ENCODE measurements around the gene FBXO41. TPM values are rescaled to one million over a fixed set of nuclear protein-coding genes. Genes with fewer than 3 reads are reported as not detected.

FBXO41 gene
- total RNA-seq, 1 experiment from 2014 or later: 34.9 TPM

GRCh38 chr2:73253400-73253799 is 30.9 kb downstream of the FBXO41 start (continued):
- TF ChIP-seq EGR1 (IDR thresholded peaks at IDR 0.05; ENCODE audit: low read depth) (no peak), EZH2phosphoT487 (IDR thresholded peaks at IDR 0.05; ENCODE audit: borderline replicate concordance) (no peak), YY1 (IDR thresholded peaks at IDR 0.05; ENCODE audit: extremely low read depth, insufficient replicate concordance, low read depth, low read length) (no peak), CBX3 (IDR thresholded peaks at IDR 0.05; ENCODE audit: low read depth) (no peak), SIN3A (IDR thresholded peaks at IDR 0.05; ENCODE audit: low read depth) (no peak)

GRCh38 chr2:73252238-73253027 is 31.8 kb downstream of the FBXO41 start:
- POLR2A ChIA-PET: no interaction called here
- no peaks in the 10 kb centered on the region for H3K9me3 ChIP-seq (ENCODE audit: control insufficient read depth in 1 of 2, insufficient read depth in 1 of 2, low read depth in 1 of 2, low read length in 2 of 2)
- H4K20me1 ChIP-seq (ENCODE audit: insufficient read depth): no peaks in the 10 kb centered on the region; the same call in 1 of the 2 replicates
- ATAC-seq (no peak), DNase-seq (ENCODE audit: low read depth, low spot score) (no peak)
- no peak overlapping the region for H3K4me2 ChIP-seq (ENCODE audit: low read length)
- no TSS peak for BruUV-seq (replicated peaks)
- H3K9ac ChIP-seq (ENCODE audit: low read length): no peak overlapping the region
- H3K9me2 ChIP-seq (ENCODE audit: insufficient read depth): no peaks in the 10 kb centered on the region
- H3K27ac ChIP-seq (ENCODE audit: low read depth, low read length): no peak overlapping the region
- intact Hi-C loops (cut with micrococcal nuclease): no loop called here
- RAD21 ChIA-PET (ENCODE audit: low non-redundant PET in 1 of 2, low total read pairs in 2 of 2, uncharacterized antibody in 2 of 2, unreplicated experiment in 2 of 2): no interaction called here
- H3K4me3 ChIP-seq (replicated peaks in 1 of 2; ENCODE audit: low read depth in 1 of 2, low read length in 2 of 2): no peak overlapping the region
- H3K79me2 ChIP-seq (ENCODE audit: insufficient read depth, low read length): peaks cover 21% of the 10 kb centered on the region
- no peaks in the 10 kb centered on the region for H3K27me3 ChIP-seq (ENCODE audit: insufficient read depth, low read length)
- no peak overlapping the region for H2AFZ ChIP-seq (ENCODE audit: low read depth, low read length, poor library complexity, severe bottlenecking)
- H3K36me3 ChIP-seq (ENCODE audit: control insufficient read depth in 1 of 2, insufficient read depth in 2 of 2, low read length in 2 of 2): peaks cover 48 to 53% of the 10 kb centered on the region in 2 experiments; a peak in 3 of 4 replicates
- no peak for TF ChIP-seq ELF1 (IDR thresholded peaks at IDR 0.05; ENCODE audit: borderline replicate concordance, low read depth)
- TF ChIP-seq MAX (IDR thresholded peaks at IDR 0.05): no peak
- TF ChIP-seq SP1 (IDR thresholded peaks at IDR 0.05; ENCODE audit: low read depth): no peak
- no peak for TF ChIP-seq CTCF (IDR thresholded peaks at IDR 0.05 in 2 of 3, conservative IDR thresholded peaks at IDR 0.05 in 1 of 3; ENCODE audit: borderline replicate concordance in 1 of 3, insufficient read depth in 1 of 3, low read depth in 2 of 3, low read length in 2 of 3)
- no peak for TF ChIP-seq CEBPB (IDR thresholded peaks at IDR 0.05; ENCODE audit: low read depth)
- no peak for TF ChIP-seq YY1 (IDR thresholded peaks at IDR 0.05; ENCODE audit: extremely low read depth, insufficient replicate concordance, low read depth, low read length)
- no peak for TF ChIP-seq EZH2phosphoT487 (IDR thresholded peaks at IDR 0.05; ENCODE audit: borderline replicate concordance)
- CTCF ChIA-PET: no interaction called here
- H3K4me1 ChIP-seq (ENCODE audit: control insufficient read depth in 1 of 2, insufficient read depth in 2 of 2, low read length in 2 of 2): no peaks in the 10 kb centered on the region
